H1 (cell line): ENCODE measurements around the gene SCN8A. TPM values are rescaled to one million over a fixed set of nuclear protein-coding genes. Genes with fewer than 3 reads are reported as not detected.

Experiments
- CTCF ChIA-PET: fragments of 300-600 bp; sonication (Branson Sonifier 250); formaldehyde crosslinking; loops from one replicate; lab custom pipeline; 2021; ENCODE audit not compliant: partially characterized antibody; lab: Charles Lee
- POLR2A ChIA-PET: fragments of 300-600 bp; sonication (Branson Sonifier 250); formaldehyde crosslinking; loops from one replicate; lab custom pipeline; 2021; ENCODE audit warnings: inconsistent platforms; ENCODE audit not compliant: partially characterized antibody; lab: Charles Lee
- DNase-seq, 2 experiments: peaks; one replicate each; pipeline versions ENCODE4 v3.0.0 to v3.0.0-alpha.2; 2010 to 2022; ENCODE audit warnings: low spot score in 2 of 2, low read depth in 1 of 2, mixed read lengths in 1 of 2
- FAIRE-seq: peaks from 2 replicates; lab custom pipeline; 2011; peaks lifted over from hg19 to GRCh38; lab: Jason Lieb, UNC
- H2AFZ ChIP-seq: 2 replicates; pipeline ENCODE4 v1.8.1; 2012; ENCODE audit warnings: low read length, inconsistent platforms
- H2AK5ac ChIP-seq: 2 replicates; pipeline ENCODE4 v1.6.1; 2013; ENCODE audit warnings: low read depth, low read length
- H2BK120ac ChIP-seq: replicated peaks from 2 replicates; pipeline ENCODE3; 2013; ENCODE audit warnings: low read depth, low read length, inconsistent platforms
- H2BK12ac ChIP-seq: 2 replicates; pipeline ENCODE4 v1.6.1; 2013; ENCODE audit warnings: low read depth, low read length
- H2BK15ac ChIP-seq: 2 replicates; pipeline ENCODE4 v1.6.1; 2013; ENCODE audit warnings: low read length
- H2BK20ac ChIP-seq: 2 replicates; pipeline ENCODE4 v1.6.1; 2013; ENCODE audit warnings: low read length
- H2BK5ac ChIP-seq: 2 replicates; pipeline ENCODE4 v1.6.1; 2013; ENCODE audit warnings: low read depth, low read length
- H3K14ac ChIP-seq: 2 replicates; pipeline ENCODE4 v1.6.1; 2013; ENCODE audit warnings: inconsistent platforms; ENCODE audit not compliant: insufficient read length
- H3K18ac ChIP-seq: 2 replicates; pipeline ENCODE4 v1.6.1; 2013; ENCODE audit warnings: low read length; ENCODE audit errors: extremely low read depth
- H3K23ac ChIP-seq: 2 replicates; pipeline ENCODE4 v1.6.1; 2013; ENCODE audit warnings: inconsistent platforms; ENCODE audit not compliant: insufficient read length
- H3K23me2 ChIP-seq: 2 replicates; pipeline ENCODE4 v1.6.1; 2013; ENCODE audit warnings: low read depth, low read length
- H3K27ac ChIP-seq: 2 replicates; pipeline ENCODE4 v1.6.1; 2011; ENCODE audit warnings: low read depth, low read length, inconsistent platforms
- H3K27me3 ChIP-seq, 4 experiments: replicated peaks in 1 of 4; 1 replicate in 1 of 4; 2 replicates in 3 of 4; pipeline versions ENCODE4 v1.6.1 to v1.8.1; 2011 to 2013; ENCODE audit warnings: low read length in 3 of 4, mild to moderate bottlenecking in 3 of 4, inconsistent platforms in 2 of 4, mixed read lengths in 2 of 4, moderate library complexity in 1 of 4; ENCODE audit not compliant: control insufficient read depth in 3 of 4, insufficient read depth in 3 of 4; ENCODE audit errors: extremely low read depth in 1 of 4
- H3K36me3 ChIP-seq, 4 experiments: 2 replicates each; pipeline versions ENCODE4 v1.6.1 to v1.8.1; 2011 to 2013; ENCODE audit warnings: mild to moderate bottlenecking in 4 of 4, low read length in 3 of 4, moderate library complexity in 2 of 4, control low read depth in 1 of 4, inconsistent platforms in 1 of 4; ENCODE audit not compliant: insufficient read depth in 4 of 4, control insufficient read depth in 2 of 4
- H3K4ac ChIP-seq: replicated peaks from 2 replicates; pipeline ENCODE3; 2013; ENCODE audit warnings: low read length, low read depth, mixed read lengths, inconsistent platforms; ENCODE audit not compliant: insufficient read length
- H3K4me1 ChIP-seq, 4 experiments: replicated peaks in 1 of 4; 1 replicate in 1 of 4; 2 replicates in 3 of 4; pipeline versions ENCODE4 v1.6.1 to v1.8.1; 2011 to 2013; ENCODE audit warnings: low read length in 3 of 4, inconsistent platforms in 2 of 4, mixed read lengths in 1 of 4; ENCODE audit not compliant: insufficient read depth in 4 of 4, control insufficient read depth in 3 of 4
- H3K4me2 ChIP-seq, 2 experiments: 2 replicates each; pipeline versions ENCODE4 v1.6.1 to v1.8.1; 2011 to 2013; ENCODE audit warnings: low read depth in 2 of 2, low read length in 2 of 2, control low read depth in 1 of 2, inconsistent platforms in 1 of 2, mild to moderate bottlenecking in 1 of 2; ENCODE audit not compliant: insufficient read depth in 1 of 2
- H3K4me3 ChIP-seq, 4 experiments: fragments of 200-600, 300-600 bp in 1 of 4; sonication (generic), shearing (Covaris generic), sonication (Bioruptor Twin) in 1 of 4; 2 replicates each; pipeline versions ENCODE4 v1.5.1 to v1.8.1; 2011 to 2016; ENCODE audit warnings: low read length in 4 of 4, low read depth in 3 of 4, control low read depth in 2 of 4, inconsistent platforms in 2 of 4, mild to moderate bottlenecking in 2 of 4, mixed read lengths in 1 of 4, moderate library complexity in 1 of 4; ENCODE audit not compliant: insufficient read depth in 2 of 4; ENCODE audit errors: extremely low read depth in 1 of 4
- H3K56ac ChIP-seq: replicated peaks from 2 replicates; pipeline ENCODE3; 2013; ENCODE audit warnings: low read depth, mild to moderate bottlenecking, mixed read lengths, low read length, inconsistent platforms; ENCODE audit not compliant: insufficient read length
- H3K79me1 ChIP-seq: 2 replicates; pipeline ENCODE4 v1.6.1; 2013; ENCODE audit warnings: low read depth, low read length, control low read depth
- H3K79me2 ChIP-seq, 2 experiments: 2 replicates each; pipeline versions ENCODE4 v1.6.1 to v1.8.1; 2012 to 2013; ENCODE audit warnings: low read length in 2 of 2, mild to moderate bottlenecking in 2 of 2, inconsistent platforms in 1 of 2; ENCODE audit not compliant: insufficient read depth in 2 of 2, control insufficient read depth in 1 of 2
- H3K9ac ChIP-seq, 4 experiments: replicated peaks in 1 of 4; 1 replicate in 1 of 4; 2 replicates in 3 of 4; pipeline versions ENCODE4 v1.6.1 to v1.8.1; 2011 to 2013; ENCODE audit warnings: low read depth in 3 of 4, low read length in 3 of 4, control low read depth in 2 of 4, mild to moderate bottlenecking in 2 of 4, moderate library complexity in 2 of 4, inconsistent platforms in 1 of 4; ENCODE audit errors: extremely low read depth in 1 of 4
- H3K9me3 ChIP-seq, 2 experiments: 2 replicates each; pipeline versions ENCODE4 v1.6.1 to v1.8.1; 2012 to 2013; ENCODE audit warnings: mild to moderate bottlenecking in 2 of 2, moderate library complexity in 2 of 2, control low read depth in 1 of 2, inconsistent platforms in 1 of 2, low read depth in 1 of 2, low read length in 1 of 2, mixed read lengths in 1 of 2; ENCODE audit not compliant: insufficient read depth in 2 of 2
- H4K20me1 ChIP-seq, 2 experiments: replicated peaks in 1 of 2; 2 replicates each; pipeline versions ENCODE3 to v1.8.1; 2011 to 2013; ENCODE audit warnings: inconsistent platforms in 2 of 2, low read length in 2 of 2, mild to moderate bottlenecking in 1 of 2; ENCODE audit not compliant: insufficient read depth in 2 of 2, control insufficient read depth in 1 of 2
- H4K5ac ChIP-seq: 2 replicates; pipeline ENCODE4 v1.6.1; 2013; ENCODE audit warnings: low read length, low read depth, mixed read lengths, inconsistent platforms; ENCODE audit not compliant: insufficient read length
- H4K8ac ChIP-seq: 2 replicates; pipeline ENCODE4 v1.8.0; 2013; ENCODE audit warnings: mild to moderate bottlenecking, moderate library complexity, low read length, inconsistent platforms; ENCODE audit not compliant: insufficient read depth; ENCODE audit errors: extremely low read depth
- H4K91ac ChIP-seq: replicated peaks from 2 replicates; pipeline ENCODE3; 2013; ENCODE audit warnings: low read length, mixed read lengths, inconsistent platforms; ENCODE audit not compliant: insufficient read length
- RFX5 ChIP-seq: IDR thresholded peaks from 2 replicates; pipeline ENCODE4 v1.6.1; 2011; ENCODE audit warnings: low read depth, low read length, improper control_type of control experiment, borderline replicate concordance
- RNF2 ChIP-seq: fragments of 200-900, 300-1000 bp; sonication (generic); IDR thresholded peaks from 2 replicates; pipeline ENCODE4 v1.7.1; 2016; ENCODE audit warnings: borderline replicate concordance, low read depth, mild to moderate bottlenecking, antibody characterized with exemption, low read length; ENCODE audit not compliant: poor library complexity, severe bottlenecking; ENCODE audit errors: missing control alignments
- WGBS, 2 experiments: shearing (Covaris generic) in 1 of 2; methylation state at CpG; one replicate each; pipeline versions ENCODE4 v1.1.6 to v1.1.7; 2013 to 2015; ENCODE audit warnings: low lambda C conversion rate in 2 of 2, mixed read lengths in 2 of 2, inconsistent platforms in 1 of 2, low coverage in 1 of 2, missing lambda C conversion rate in 1 of 2; ENCODE audit not compliant: insufficient replicate concordance in 2 of 2, insufficient coverage in 1 of 2, insufficient read length in 1 of 2; ENCODE audit errors: extremely low coverage in 1 of 2, missing lambda C conversion rate in 1 of 2; 5-methylcytosine and 5-hydroxymethylcytosine counted together
- polyA plus RNA-seq, 7 experiments: library from polyadenylated mRNA; depleted of rRNA in 3 of 7; stranded (reverse) in 5 of 7; unstranded in 2 of 7; fragments of >200 nt in 5 of 7; fragments of 200-250 nt in 2 of 7; gene quantifications; 1 replicate in 5 of 7; 2 replicates in 1 of 7; 4 replicates in 1 of 7; pipeline versions ENCODE4 v1.2.1 to v1.2.3, GENCODE V29; 2011 to 2013; ENCODE audit warnings: missing spikeins in 2 of 7, mixed read lengths in 2 of 7
- total RNA-seq: library from RNA; stranded (reverse); fragmentation: NEBNext Ultra II Directional; extraction: Animal tissue kit (Norgen Biotek cat#: 25700); gene quantifications from 2 replicates; pipeline ENCODE4 v1.2.1, GENCODE V29; 2021

Gene SCN8A
- total and polyA plus RNA-seq, 2 of the 8 experiments (the other 6 are each of a cell fraction or from before 2014, with no cell fraction given) = 6.3 to 10.7 TPM

DNA sequence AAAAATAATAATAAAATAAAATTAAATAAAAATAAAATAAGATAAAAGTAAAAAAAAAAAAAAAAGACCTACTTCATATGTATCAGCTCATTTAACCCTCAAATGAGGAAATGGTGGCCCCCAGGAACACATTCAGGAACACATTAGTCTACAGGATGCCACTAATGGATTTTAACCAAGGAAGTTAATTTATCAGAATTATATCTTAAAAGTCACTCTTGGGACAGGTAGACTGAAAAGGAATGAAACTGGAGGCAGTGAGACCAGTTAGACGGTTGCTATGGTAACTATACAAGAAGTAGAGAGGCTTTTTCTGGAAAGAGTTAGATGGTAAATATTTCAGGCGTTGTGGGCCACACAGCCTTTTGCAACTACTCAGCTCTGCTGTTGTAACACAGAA is 54.9 kb downstream of the SCN8A start:
- no peak for FAIRE-seq
- TF ChIP-seq RNF2 (no peak), RFX5 (no peak)

More for the DNA sequence above, 54.9 kb downstream of the SCN8A start:
- H2BK120ac ChIP-seq = no peak overlapping the region
- no peak overlapping the region for H3K27ac ChIP-seq
- no peak overlapping the region for H2BK12ac ChIP-seq
- H2BK20ac ChIP-seq = no peak overlapping the region
- H3K4me1 ChIP-seq = no peaks in the 10 kb centered on the region
- H3K79me2 ChIP-seq = 0 out of 4 replicates have a peak, but pooled peaks cover 0 to 7% of the 10 kb centered on the region in 2 experiments
- ChIA-PET CTCF (no interaction called here), POLR2A (no interaction called here)
- no peak overlapping the region for H4K8ac ChIP-seq
- peaks cover 0 to 5% (median 0%) of the 10 kb centered on the region in 4 experiments; a peak in 1 of 8 replicates for H3K36me3 ChIP-seq
- H3K23me2 ChIP-seq = no peaks in the 10 kb centered on the region
- peaks cover 6 to 18% of the 10 kb centered on the region in 2 experiments; a peak in 3 of 4 replicates for H3K9me3 ChIP-seq
- H2AFZ ChIP-seq = no peak overlapping the region
- no peak for DNase-seq
- no peak overlapping the region for H3K4ac ChIP-seq
- no peaks in the 10 kb centered on the region; the same call in 1 of the 2 replicates for H3K79me1 ChIP-seq
- H3K56ac ChIP-seq = no peak overlapping the region
- H2AK5ac ChIP-seq = no peak overlapping the region
- no peak overlapping the region for H3K23ac ChIP-seq
- no peak overlapping the region for H4K5ac ChIP-seq
- no peaks in the 10 kb centered on the region for H4K20me1 ChIP-seq
- no peak overlapping the region for H2BK15ac ChIP-seq
- H3K4me3 ChIP-seq = no peak overlapping the region
- H2BK5ac ChIP-seq = no peak overlapping the region
- H4K91ac ChIP-seq = no peak overlapping the region
- H3K4me2 ChIP-seq = no peak overlapping the region
- H3K14ac ChIP-seq = no peak overlapping the region
- no peaks in the 10 kb centered on the region for H3K27me3 ChIP-seq
- H3K9ac ChIP-seq = no peak overlapping the region
- 82% methylated on average over 2 of the region's 2 CpGs; no CpG with 5 or more reads in 1 of the 2 experiments for WGBS, 2 experiments
- H3K18ac ChIP-seq = no peak overlapping the region
